MG63 (cell line): ENCODE results near the gene SPX. TPM values are rescaled to one million over a fixed set of nuclear protein-coding genes. Genes with fewer than 3 reads are reported as not detected.
A peak's percentile ranks its signal among the peaks of the same experiment; 100 is the strongest.

Source experiments
- DNase-seq: peaks from one replicate; pipeline ENCODE4 v3.0.0-alpha.2; 2020
- H3K27me3 ChIP-seq: fragments of 250-450 bp; sonication (Bioruptor Pico); 2 replicates; pipeline ENCODE4 v1.5.1; 2020; ENCODE audit warnings: mild to moderate bottlenecking, moderate library complexity
- H3K36me3 ChIP-seq: fragments of 250-450 bp; sonication (Bioruptor Pico); 2 replicates; pipeline ENCODE4 v1.5.1; 2020; ENCODE audit warnings: mild to moderate bottlenecking, moderate library complexity
- H3K4me3 ChIP-seq: fragments of 250-450 bp; sonication (Bioruptor Pico); 2 replicates; pipeline ENCODE4 v1.5.1; 2020; ENCODE audit warnings: mild to moderate bottlenecking, moderate library complexity
- H3K9me3 ChIP-seq: fragments of 250-450 bp; sonication (Bioruptor Pico); 2 replicates; pipeline ENCODE4 v1.5.1; 2020; ENCODE audit warnings: mild to moderate bottlenecking, moderate library complexity
- total RNA-seq: library from RNA; depleted of rRNA; stranded (reverse); fragments of >200 nt; shearing (Covaris generic); gene quantifications from 2 replicates; pipeline ENCODE4 v1.2.3, GENCODE V29; 2014; ENCODE audit warnings: low replicate concordance

SPX gene
- total RNA-seq, 1 experiment from 2014 or later: 6.6 TPM

DNA sequence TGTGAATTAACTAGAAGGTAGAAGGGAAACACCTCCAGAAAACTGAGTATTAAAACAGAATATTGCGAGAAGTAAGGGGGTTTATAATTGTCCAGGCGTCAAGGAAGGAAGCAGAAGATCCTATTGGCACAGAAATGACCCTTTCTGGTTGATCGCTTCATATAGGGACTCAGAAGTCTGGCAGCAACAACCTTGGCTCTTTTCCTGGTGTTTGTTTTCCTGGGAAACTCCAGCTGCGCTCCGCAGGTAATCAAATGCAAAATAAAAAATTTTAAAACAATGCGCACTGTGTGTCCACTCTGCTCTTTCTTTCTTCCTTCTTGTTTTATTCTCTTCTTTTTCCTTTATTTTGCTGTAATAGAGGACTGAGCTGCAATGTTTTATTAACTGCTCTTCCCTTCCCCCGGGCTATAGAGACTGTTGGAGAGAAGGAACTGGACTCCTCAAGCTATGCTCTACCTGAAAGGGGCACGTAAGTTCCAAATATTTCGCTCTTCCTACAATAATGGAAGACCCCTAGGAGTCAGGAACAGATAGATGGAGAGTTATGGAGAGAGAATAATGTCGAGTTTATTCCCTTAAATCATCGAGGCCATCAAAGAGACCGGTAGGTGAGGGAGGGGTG lies 737 bp downstream of the SPX start:
- H3K27me3 ChIP-seq: peaks cover 8% of the 10 kb centered on the region
- no peaks in the 10 kb centered on the region for H3K36me3 ChIP-seq
- no peak for DNase-seq
- no peaks in the 10 kb centered on the region for H3K9me3 ChIP-seq
- H3K4me3 ChIP-seq: peak overlapping the region; percentile 59

DNA sequence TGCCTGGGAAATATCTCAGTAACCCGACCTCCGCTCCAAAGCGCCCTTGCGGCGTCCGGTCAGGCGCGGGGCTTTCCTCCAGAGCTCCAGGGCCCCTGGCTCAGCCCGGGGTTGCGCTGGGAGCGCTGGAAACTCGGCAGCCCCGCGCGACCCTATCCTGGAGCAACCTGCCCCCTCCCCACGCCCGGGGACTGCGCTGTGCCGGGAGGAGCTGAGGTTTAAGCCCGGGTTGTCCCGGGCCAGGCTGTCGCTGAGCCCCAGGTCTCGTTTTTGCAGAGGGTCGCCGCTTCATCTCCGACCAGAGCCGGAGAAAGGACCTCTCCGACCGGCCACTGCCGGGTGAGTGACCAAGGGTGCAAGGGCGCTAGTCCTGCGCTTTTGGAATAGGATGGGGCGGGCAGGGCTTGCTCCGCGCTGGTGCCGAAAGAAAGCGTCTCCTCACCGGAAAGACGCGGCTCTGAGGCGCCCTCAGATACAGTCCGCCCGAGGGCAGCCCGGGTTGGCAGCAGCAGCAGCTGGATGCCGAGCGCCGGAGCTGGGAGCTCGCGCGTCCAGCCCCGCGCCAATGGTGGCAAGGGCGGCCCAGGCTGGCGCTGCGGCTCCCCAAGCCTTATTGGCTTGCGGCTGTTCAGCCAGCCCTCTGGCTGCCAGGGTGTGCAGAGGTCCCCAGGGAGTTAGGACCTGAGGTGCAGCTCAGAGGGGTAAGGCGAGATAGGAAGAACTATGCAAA lies 1.5 kb downstream of the SPX start:
- peak; percentile 85 for DNase-seq
- H3K27me3 ChIP-seq: peaks cover 8% of the 10 kb centered on the region
- peak overlapping the region; percentile 59 for H3K4me3 ChIP-seq
- H3K9me3 ChIP-seq: no peaks in the 10 kb centered on the region
- H3K36me3 ChIP-seq: no peaks in the 10 kb centered on the region

DNA sequence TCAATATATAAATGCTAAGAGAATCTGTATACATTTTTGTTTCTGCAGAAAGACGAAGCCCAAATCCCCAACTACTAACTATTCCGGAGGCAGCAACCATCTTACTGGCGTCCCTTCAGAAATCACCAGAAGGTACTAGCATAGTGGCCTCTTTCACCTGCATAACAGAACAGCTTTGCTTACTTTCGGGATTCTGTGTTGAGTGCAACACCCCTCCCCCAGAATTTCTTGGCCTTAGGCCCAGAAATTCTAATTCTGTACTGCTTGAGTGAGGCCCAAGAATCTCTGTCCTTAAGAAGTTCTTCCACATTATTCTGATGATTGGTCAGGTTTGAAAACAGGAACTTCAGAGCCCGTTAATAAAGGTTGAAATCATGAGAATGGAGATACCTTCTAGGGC lies 2.9 kb downstream of the SPX start:
- Histone ChIP-seq H3K4me3 (no peak overlapping the region), H3K36me3 (no peaks in the 10 kb centered on the region), H3K27me3 (peaks cover 8% of the 10 kb centered on the region), H3K9me3 (no peaks in the 10 kb centered on the region)
- DNase-seq: no peak

DNA sequence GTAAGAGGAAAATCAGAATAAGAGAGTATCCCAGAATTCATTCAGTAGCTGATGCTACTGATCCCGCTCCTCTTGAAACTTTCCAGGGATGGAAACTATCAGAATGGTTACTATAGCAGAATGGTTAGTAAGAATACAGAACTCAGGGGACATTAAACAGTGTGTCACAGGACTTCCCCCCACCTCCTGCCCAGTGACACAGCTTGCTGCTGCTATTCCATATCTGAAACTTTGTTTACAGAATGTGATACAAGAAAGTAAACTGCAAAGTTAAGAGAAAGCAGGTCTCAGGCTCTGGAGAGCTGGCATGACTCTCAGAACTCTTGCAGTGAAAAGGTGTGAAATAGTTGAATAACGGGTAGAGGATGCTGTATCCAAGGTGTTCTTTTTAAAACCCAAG lies 3.4 kb downstream of the SPX start:
- Histone ChIP-seq H3K36me3 (no peaks in the 10 kb centered on the region), H3K27me3 (peaks cover 8% of the 10 kb centered on the region), H3K9me3 (no peaks in the 10 kb centered on the region), H3K4me3 (no peak overlapping the region)
- no peak for DNase-seq

DNA sequence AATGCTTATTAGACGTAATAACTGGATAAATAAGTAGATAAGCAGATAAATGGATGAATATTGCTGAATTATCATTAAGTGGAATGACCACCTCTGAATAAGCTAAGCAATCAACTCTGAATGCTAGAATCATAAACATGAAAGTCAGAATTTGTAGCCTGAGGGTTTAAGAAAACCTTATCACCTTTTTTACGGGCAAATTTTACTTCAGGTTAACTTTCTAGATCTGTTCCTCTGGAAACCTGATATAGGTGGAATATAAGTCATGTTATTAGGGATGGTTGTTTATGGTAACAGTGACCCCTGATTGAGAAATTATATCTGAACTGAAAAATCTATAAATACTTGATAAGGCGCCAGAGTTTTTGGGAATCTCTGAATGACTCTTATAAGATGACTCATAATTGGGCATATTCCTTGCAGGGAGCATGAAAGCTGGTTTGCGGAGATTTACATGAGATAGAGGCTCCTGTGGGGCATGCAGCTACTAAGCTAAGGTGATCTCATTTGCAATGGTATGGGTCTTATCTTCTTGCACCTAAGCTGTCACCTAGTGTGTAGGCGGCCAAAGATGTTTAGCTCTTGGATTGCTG lies 12.1 kb downstream of the SPX start:
- Histone ChIP-seq H3K36me3 (no peaks in the 10 kb centered on the region), H3K27me3 (no peaks in the 10 kb centered on the region), H3K9me3 (no peaks in the 10 kb centered on the region), H3K4me3 (no peak overlapping the region)
- no peak for DNase-seq

DNA sequence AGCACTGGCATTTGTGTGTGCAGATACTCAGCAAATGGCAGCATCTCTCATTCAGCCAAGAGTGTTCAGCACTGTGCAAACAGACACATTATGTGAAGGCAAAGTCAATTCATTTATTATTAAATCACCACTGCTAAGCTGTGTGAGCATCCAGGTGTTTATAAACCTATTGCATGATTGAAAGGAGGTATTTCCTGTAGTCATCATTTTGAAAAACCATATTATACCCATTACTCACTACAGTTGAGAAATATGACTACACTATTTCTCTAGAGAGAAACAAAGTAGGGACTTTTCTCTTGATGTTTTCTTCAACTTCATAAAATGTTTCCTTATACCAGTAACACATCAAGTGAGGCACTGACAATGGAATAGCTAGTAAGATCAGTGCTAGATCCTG lies 13.7 kb downstream of the SPX start:
- Histone ChIP-seq H3K4me3 (no peak overlapping the region), H3K36me3 (no peaks in the 10 kb centered on the region), H3K27me3 (0 out of 2 replicates have a peak, but pooled peaks cover 2% of the 10 kb centered on the region), H3K9me3 (no peaks in the 10 kb centered on the region)
- no peak for DNase-seq

DNA sequence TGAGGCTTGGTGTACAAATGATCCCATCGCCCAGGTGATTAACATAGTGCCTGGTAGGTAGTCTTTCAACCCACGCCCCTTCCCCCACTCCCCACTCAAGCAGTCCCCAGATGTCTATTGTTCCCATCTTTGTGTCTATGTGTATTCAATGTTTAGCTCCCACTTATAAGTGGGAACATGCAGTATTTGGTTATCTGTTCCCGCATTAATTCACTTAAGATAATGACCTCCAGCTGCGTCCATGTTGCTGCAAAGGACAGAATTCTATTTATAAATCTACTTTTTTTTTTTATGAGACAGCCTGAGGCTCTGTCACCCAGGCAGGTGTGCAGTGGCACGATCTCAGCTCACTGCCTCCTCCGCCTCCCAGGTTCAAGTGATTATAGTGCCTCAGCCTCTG lies 15.7 kb downstream of the SPX start:
- DNase-seq: no peak
- no peaks in the 10 kb centered on the region for H3K9me3 ChIP-seq

DNA sequence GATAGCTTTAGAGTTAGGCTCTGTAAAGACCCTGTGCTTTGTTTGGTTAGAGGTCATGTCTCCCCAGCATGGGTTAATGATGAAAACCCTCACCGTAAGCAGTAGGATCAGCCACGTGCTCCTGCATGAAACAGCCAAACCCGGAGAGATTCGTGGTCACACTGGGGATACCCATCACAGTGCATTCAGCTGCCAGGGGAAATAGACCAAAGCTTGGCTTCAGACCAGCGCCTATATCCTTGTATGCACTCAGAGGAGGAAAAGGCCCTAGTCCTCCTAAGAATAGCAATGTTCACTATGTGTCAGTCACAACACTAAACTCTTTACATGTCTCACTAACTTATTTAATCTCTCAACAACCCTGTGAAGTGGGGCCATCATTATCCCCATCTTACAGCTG lies 16.3 kb downstream of the SPX start:
- no peak overlapping the region for H3K4me3 ChIP-seq
- H3K9me3 ChIP-seq: no peaks in the 10 kb centered on the region
- no peaks in the 10 kb centered on the region for H3K36me3 ChIP-seq
- DNase-seq: no peak
- H3K27me3 ChIP-seq: 0 out of 2 replicates have a peak, but pooled peaks cover 2% of the 10 kb centered on the region

More for the DNA sequence above, 15.7 kb downstream of the SPX start:
- Histone ChIP-seq H3K4me3 (no peak overlapping the region), H3K27me3 (0 out of 2 replicates have a peak, but pooled peaks cover 2% of the 10 kb centered on the region), H3K36me3 (no peaks in the 10 kb centered on the region)

DNA sequence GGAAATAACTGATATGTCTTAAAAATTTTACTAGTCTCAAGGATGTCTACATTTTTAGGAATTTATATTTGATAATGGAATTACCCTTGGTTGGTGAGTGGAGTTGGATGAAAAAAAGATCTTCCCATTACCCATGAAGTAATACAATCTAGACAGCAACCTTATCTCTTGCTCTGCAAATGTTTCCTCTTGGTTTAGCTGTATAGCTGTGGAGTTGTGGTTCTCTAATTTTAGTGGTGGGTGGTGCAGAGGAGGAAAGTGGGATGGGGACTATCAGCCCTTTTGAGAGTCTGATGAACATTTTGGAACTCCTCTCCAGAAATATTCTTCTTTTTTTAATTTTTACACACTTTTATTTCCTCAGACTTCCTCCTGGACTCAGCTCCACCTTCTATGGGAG lies 17.1 kb downstream of the SPX start:
- Histone ChIP-seq H3K9me3 (no peaks in the 10 kb centered on the region), H3K4me3 (no peak overlapping the region), H3K27me3 (0 out of 2 replicates have a peak, but pooled peaks cover 2% of the 10 kb centered on the region), H3K36me3 (no peaks in the 10 kb centered on the region)
- DNase-seq: no peak

DNA sequence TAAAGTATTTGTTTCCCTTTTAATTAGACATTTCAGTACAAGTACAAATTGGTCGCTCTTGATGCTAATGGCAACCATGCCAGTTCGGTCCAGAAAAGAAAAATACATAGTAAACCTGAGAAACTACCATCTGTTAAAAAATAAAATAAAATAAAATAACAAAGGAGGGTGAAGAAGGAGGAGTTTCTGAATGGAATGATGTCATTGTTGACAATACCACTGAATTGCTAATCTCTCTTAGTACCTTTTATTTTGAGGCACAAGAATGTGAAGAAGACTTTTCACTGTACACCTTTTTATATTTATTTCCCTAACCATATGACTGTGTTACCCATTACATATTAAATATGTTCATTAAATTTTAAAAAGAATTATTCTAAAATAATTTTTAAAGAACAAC lies 19.5 kb downstream of the SPX start:
- no peak for DNase-seq
- Histone ChIP-seq H3K4me3 (no peak overlapping the region), H3K9me3 (no peaks in the 10 kb centered on the region), H3K27me3 (0 out of 2 replicates have a peak, but pooled peaks cover 2% of the 10 kb centered on the region), H3K36me3 (no peaks in the 10 kb centered on the region)

DNA sequence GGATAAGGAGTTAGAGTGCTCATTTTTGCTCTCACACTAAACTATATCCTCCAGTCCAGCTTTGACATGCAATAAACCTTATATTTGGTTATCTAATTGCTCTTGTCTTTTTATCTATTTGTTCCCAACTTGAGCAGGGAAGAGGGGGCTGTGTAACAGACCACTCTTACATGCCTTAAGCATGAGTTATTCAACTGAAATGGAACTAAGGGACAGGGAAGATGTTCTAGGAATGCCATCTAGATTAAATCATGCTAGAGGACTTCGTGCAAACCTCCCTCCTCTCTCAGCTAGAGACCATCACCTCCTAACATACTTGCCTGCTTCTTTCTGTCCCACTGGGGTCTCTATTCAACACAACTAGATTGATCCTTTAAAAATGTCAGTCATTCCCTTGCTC lies 20.6 kb downstream of the SPX start:
- DNase-seq: no peak
- no peaks in the 10 kb centered on the region for H3K9me3 ChIP-seq
- 0 out of 2 replicates have a peak, but pooled peaks cover 2% of the 10 kb centered on the region for H3K27me3 ChIP-seq

DNA sequence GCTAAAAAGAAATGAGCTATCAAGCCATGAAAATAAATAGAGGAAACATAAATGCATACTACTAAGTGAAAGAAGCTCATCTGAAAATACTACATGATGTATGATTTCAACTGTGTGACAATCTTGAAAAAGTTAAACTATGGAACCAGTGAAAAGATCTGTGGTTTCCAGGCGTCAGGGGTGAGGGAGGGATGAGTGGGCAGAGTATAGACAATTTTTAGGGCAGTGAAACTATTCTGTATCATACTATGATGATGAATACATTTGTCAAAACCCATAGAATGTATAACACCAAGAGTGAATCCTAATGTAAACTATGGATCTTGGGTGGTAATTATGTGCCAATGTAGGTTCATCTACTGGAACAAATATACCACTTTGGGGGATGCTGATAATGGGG lies 21.3 kb downstream of the SPX start:
- Histone ChIP-seq H3K27me3 (0 out of 2 replicates have a peak, but pooled peaks cover 2% of the 10 kb centered on the region), H3K36me3 (no peaks in the 10 kb centered on the region), H3K4me3 (no peak overlapping the region), H3K9me3 (no peaks in the 10 kb centered on the region)
- DNase-seq: no peak

More for the DNA sequence above, 20.6 kb downstream of the SPX start:
- Histone ChIP-seq H3K4me3 (no peak overlapping the region), H3K36me3 (no peaks in the 10 kb centered on the region)

DNA sequence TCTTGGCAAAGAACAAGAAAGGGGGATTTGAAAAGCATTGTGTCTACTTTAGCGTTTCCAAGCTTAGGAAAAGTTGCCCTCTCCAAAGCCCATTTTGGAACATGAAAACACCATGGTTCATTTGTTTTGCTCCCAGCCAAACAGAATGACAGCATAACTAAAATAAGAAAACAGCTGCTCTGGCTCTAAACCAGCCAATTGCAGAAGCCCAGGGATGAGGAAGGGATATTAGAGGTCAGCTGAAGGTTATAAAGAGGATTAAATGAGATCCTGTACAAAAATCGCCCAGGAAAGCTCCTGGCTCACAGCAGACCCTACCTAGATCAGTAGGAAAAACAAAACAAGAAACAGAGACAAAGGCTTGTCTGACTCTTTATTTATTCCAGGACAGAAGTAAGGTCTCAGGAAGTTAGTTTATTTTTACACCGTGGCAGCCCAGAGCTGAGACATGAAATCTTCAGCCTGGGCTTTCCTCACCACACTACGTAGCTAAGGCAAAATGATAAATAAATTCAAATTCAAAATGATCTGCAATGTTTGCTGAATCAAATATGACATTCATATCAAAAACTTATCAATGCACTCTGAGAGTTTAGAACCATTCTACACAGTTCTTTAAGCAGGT lies 25.9 kb downstream of the SPX start:
- Histone ChIP-seq H3K36me3 (no peaks in the 10 kb centered on the region), H3K9me3 (no peaks in the 10 kb centered on the region), H3K4me3 (no peak overlapping the region), H3K27me3 (no peaks in the 10 kb centered on the region)
- DNase-seq: peak; percentile 44

DNA sequence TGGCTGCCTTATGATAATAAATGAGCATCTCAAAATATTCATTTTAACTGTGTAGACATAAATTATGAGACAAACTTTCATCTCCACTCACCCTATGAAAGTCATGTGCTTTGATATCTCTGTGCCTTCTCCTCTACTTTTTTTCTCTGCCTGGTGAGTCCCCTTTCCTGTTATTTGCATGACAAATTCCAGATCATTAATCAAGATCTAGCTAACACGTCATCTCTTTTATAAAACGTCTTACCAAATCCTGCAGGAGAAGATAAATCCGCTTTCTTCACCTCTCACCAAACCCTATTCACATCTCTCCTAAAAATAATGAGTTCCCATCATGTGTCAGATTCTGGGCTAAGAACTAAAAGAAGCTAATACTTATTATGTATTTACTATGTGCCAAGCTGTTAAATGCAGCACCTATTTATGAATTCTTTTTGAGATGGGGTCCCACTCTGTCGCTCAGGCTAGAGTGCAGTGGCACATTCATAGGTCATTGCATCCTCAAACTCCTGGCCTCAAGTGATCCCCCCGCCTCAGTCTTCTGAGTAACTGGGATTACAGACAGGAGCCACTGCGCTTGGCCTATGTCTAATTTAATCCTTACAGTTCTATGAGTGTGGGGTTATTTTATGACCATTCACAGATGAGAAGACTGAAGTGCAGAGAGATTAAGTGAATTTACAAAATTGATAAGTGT lies 26.7 kb downstream of the SPX start:
- DNase-seq: no peak
- Histone ChIP-seq H3K4me3 (no peak overlapping the region), H3K27me3 (no peaks in the 10 kb centered on the region), H3K9me3 (no peaks in the 10 kb centered on the region), H3K36me3 (no peaks in the 10 kb centered on the region)

DNA sequence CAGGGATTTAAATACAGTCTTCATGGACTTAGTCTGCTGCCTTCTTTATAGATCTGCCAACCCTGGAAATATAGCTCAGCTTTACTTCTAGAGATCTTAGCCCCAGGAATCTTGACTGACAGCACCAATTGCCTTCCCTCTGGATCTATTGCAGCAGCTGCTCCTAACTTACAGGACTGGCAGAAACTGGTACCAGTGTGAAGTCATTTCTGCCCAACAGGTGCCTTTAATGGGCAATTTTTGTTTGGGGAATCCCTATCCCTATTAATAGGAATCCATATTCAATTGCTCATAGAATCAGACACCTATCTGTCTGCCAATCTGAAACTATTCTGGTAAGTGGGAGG lies 27.2 kb downstream of the SPX start:
- no peaks in the 10 kb centered on the region for H3K36me3 ChIP-seq
- no peak for DNase-seq
- H3K27me3 ChIP-seq: no peaks in the 10 kb centered on the region
- no peak overlapping the region for H3K4me3 ChIP-seq
- H3K9me3 ChIP-seq: no peaks in the 10 kb centered on the region

DNA sequence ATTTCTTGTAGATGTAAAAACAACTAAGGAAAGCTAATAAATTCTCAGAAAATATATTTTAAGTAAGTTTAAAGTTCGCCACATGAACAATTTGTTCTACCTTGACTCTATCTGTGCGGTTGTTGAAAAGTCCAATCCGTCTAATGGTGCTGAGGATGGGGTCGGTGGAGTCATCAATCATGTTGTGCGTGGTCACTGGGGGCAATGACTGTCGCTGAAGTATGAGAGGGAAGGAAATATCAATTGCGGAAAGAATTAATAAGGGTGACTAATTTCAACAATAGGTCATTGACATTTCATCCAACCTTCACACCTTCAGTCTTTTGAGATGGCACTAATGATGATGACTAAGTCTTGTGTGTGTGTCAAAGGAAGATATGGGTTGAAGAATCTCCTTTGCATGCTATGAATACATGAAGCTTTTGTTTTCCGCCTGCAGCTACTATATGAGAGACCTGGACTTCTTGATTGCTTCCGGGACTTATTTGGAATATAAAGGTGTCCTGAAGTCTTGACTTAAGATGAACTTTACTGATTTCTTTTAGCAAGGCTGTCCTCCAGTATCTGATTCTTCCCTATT lies 32.1 kb downstream of the SPX start:
- H3K27me3 ChIP-seq: no peaks in the 10 kb centered on the region
- H3K36me3 ChIP-seq: no peaks in the 10 kb centered on the region
- H3K4me3 ChIP-seq: no peak overlapping the region
- no peaks in the 10 kb centered on the region for H3K9me3 ChIP-seq
- no peak for DNase-seq
